Testis (tissue), 3 donors: ENCODE measurements around the gene POU6F2. TPM values are rescaled to one million over a fixed set of nuclear protein-coding genes. Genes with fewer than 3 reads are reported as not detected.

Experiments used
- DNase-seq: peaks from one replicate; pipeline ENCODE4 v3.0.0-alpha.2; 2019
- H3K27ac ChIP-seq, 2 donors: fragments of 200-600 bp; sonication (generic); one replicate each; pipeline ENCODE4 v1.5.1; 2019
- H3K27me3 ChIP-seq: fragments of 200-600 bp; sonication (generic); one replicate; pipeline ENCODE4 v1.5.1; 2019
- H3K36me3 ChIP-seq: fragments of 200-600 bp; sonication (generic); one replicate; pipeline ENCODE4 v1.5.1; 2017; ENCODE audit warnings: low read depth; ENCODE audit errors: missing control alignments
- H3K4me1 ChIP-seq: fragments of 200-600 bp; sonication (generic); one replicate; pipeline ENCODE4 v1.5.1; 2019
- H3K4me3 ChIP-seq, 2 donors: fragments of 200-600 bp; sonication (generic); one replicate each; pipeline ENCODE4 v1.5.1; 2017 to 2019
- H3K9me3 ChIP-seq: fragments of 200-600 bp; sonication (generic); one replicate; pipeline ENCODE4 v1.5.1; 2017
- CTCF ChIP-seq, 3 experiments: fragments of 450-650 bp in 2 of 3; fragments of 200-600 bp in 1 of 3; sonication (generic) in 1 of 3; IDR thresholded peaks; one replicate each; pipeline ENCODE4 v1.5.1; 2016 to 2019; ENCODE audit warnings: antibody characterized with exemption in 3 of 3, mild to moderate bottlenecking in 2 of 3, moderate library complexity in 1 of 3
- POLR2A ChIP-seq: fragments of 450-650 bp; IDR thresholded peaks from one replicate; pipeline ENCODE4 v1.6.1; 2017; ENCODE audit warnings: antibody characterized with exemption, mild to moderate bottlenecking, moderate library complexity
- WGBS, 2 donors: methylation state at CpG; one replicate each; pipeline ENCODE4 v1.1.5; 2018; 5-methylcytosine and 5-hydroxymethylcytosine counted together
- intact Hi-C: fragments of 100-400 bp; cut with DNase I; formaldehyde crosslinking; loops from one replicate; pipeline ENCODE4 v1.15.1; 2023; ENCODE audit warnings: low total_unique reads
- polyA plus RNA-seq: library from polyadenylated mRNA; stranded (reverse); fragments of 350-450 nt; fragmentation: Illumina TruSeq; extraction: RNeasy Lipid Tissue Mini Kit (QIAGEN cat#74804); gene quantifications from one replicate; pipeline ENCODE4 v1.2.3, GENCODE V29; 2014; ENCODE audit warnings: low read depth, low replicate concordance; ENCODE audit not compliant: insufficient read depth
- total RNA-seq, 2 donors: library from RNA; depleted of rRNA; stranded (reverse); fragments of >200 nt; gene quantifications; one replicate each; pipeline ENCODE4 v1.2.3, GENCODE V29; 2016

POU6F2 gene
- total and polyA plus RNA-seq, 3 donors from 2014 or later, result 1.3 to 3.4 (median 1.7) TPM

- H3K4me1 ChIP-seq, result no peaks in the 10 kb centered on the region
- no peak for DNase-seq
- H3K36me3 ChIP-seq, result no peaks in the 10 kb centered on the region
- TF ChIP-seq CTCF (IDR thresholded peaks at IDR 0.05), result no peak
- TF ChIP-seq POLR2A, result no peak
- no peaks in the 10 kb centered on the region for H3K27me3 ChIP-seq
- no peak overlapping the region for H3K4me3 ChIP-seq
- H3K27ac ChIP-seq, result no peak overlapping the region
- WGBS, 2 donors, result 55 to 60% methylated on average over 1 of the region's 1 CpG
- H3K9me3 ChIP-seq, result no peaks in the 10 kb centered on the region
- intact Hi-C loops, result no loop called here
Measured at GRCh38 chr7:39202041-39202440, 224.3 kb downstream of the POU6F2 start.

GRCh38 chr7:39210362-39210761 lies 232.7 kb downstream of the POU6F2 start:
- TF ChIP-seq CTCF (IDR thresholded peaks at IDR 0.05), result no peak
- no peak for TF ChIP-seq POLR2A
- H3K36me3 ChIP-seq, result no peaks in the 10 kb centered on the region
- no peaks in the 10 kb centered on the region for H3K27me3 ChIP-seq
- DNase-seq, result no peak
- H3K4me1 ChIP-seq, result no peaks in the 10 kb centered on the region
- H3K4me3 ChIP-seq, result no peak overlapping the region
- 78 to 83% methylated on average over 6 of the region's 6 CpGs for WGBS, 2 donors
- no peaks in the 10 kb centered on the region for H3K9me3 ChIP-seq
- no peak overlapping the region for H3K27ac ChIP-seq
- intact Hi-C loops, result no loop called here

- H3K4me3 ChIP-seq, result no peak overlapping the region
- H3K4me1 ChIP-seq, result no peaks in the 10 kb centered on the region
- 61 to 67% methylated on average over 3 of the region's 3 CpGs for WGBS, 2 donors
- no peaks in the 10 kb centered on the region for H3K9me3 ChIP-seq
- DNase-seq, result no peak
- no peak for TF ChIP-seq CTCF (IDR thresholded peaks at IDR 0.05)
- TF ChIP-seq POLR2A, result no peak
- no peaks in the 10 kb centered on the region for H3K36me3 ChIP-seq
- intact Hi-C loops, result no loop called here
- no peaks in the 10 kb centered on the region for H3K27me3 ChIP-seq
- no peak overlapping the region for H3K27ac ChIP-seq
Measured at GRCh38 chr7:39211581-39211980, 233.9 kb downstream of the POU6F2 start.

GRCh38 chr7:39212876-39213275 lies 235.2 kb downstream of the POU6F2 start:
- no peak for DNase-seq
- H3K4me3 ChIP-seq, result no peak overlapping the region
- H3K27me3 ChIP-seq, result no peaks in the 10 kb centered on the region
- 45 to 52% methylated on average over 2 of the region's 2 CpGs for WGBS, 2 donors
- intact Hi-C loops, result no loop called here
- no peaks in the 10 kb centered on the region for H3K4me1 ChIP-seq
- no peak overlapping the region for H3K27ac ChIP-seq
- TF ChIP-seq POLR2A (no peak), CTCF (IDR thresholded peaks at IDR 0.05) (no peak)
- no peaks in the 10 kb centered on the region for H3K9me3 ChIP-seq
- no peaks in the 10 kb centered on the region for H3K36me3 ChIP-seq

- no peak for TF ChIP-seq POLR2A
- no peak for TF ChIP-seq CTCF (IDR thresholded peaks at IDR 0.05)
Measured at GRCh38 chr7:39217783-39218182, 240.1 kb downstream of the POU6F2 start.

More at GRCh38 chr7:39217783-39218182, 240.1 kb downstream of the POU6F2 start:
- intact Hi-C loops, result no loop called here
- Histone ChIP-seq H3K4me3 (no peak overlapping the region), H3K27ac (no peak overlapping the region), H3K9me3 (no peaks in the 10 kb centered on the region), H3K4me1 (no peaks in the 10 kb centered on the region), H3K36me3 (no peaks in the 10 kb centered on the region), H3K27me3 (no peaks in the 10 kb centered on the region)
- DNase-seq, result no peak
- WGBS, 2 donors, result 56 to 61% methylated on average over 3 of the region's 3 CpGs
